Endothelial cell of umbilical vein (primary cell): ENCODE results near the gene KRTAP3-2. TPM values are rescaled to one million over a fixed set of nuclear protein-coding genes. Genes with fewer than 3 reads are reported as not detected.

ENCODE experiments used
- BruUV-seq: library from RNA; stranded (reverse); fragments of 400-500 nt; replicated peaks from 2 replicates; lab custom pipeline; 2021; lab: Mats Ljungman, UMichigan
- CTCF ChIA-PET: fragments of 300-600, 350-600 bp; sonication (Branson Sonifier 250); formaldehyde crosslinking; loops from one replicate; lab custom pipeline; 2021; ENCODE audit warnings: antibody characterized with exemption, inconsistent platforms; lab: Charles Lee
- POLR2A ChIA-PET: fragments of 300-600, 350-600 bp; sonication (Branson Sonifier 250); formaldehyde crosslinking; loops from one replicate; lab custom pipeline; 2021; ENCODE audit warnings: antibody characterized with exemption, inconsistent platforms; lab: Charles Lee
- DNase-seq: peaks from one replicate; pipeline ENCODE4 v3.0.0-alpha.2; 2011; ENCODE audit warnings: low read depth, low spot score
- FAIRE-seq: peaks from 2 replicates; lab custom pipeline; 2011; peaks lifted over from hg19 to GRCh38; lab: Jason Lieb, UNC
- H2AFZ ChIP-seq: 2 replicates; pipeline ENCODE4 v1.6.0; 2012; ENCODE audit warnings: low read depth, low read length, control low read depth, inconsistent platforms
- H3K27ac ChIP-seq: 2 replicates; pipeline ENCODE4 v1.5.1; 2011; ENCODE audit warnings: low read depth, mild to moderate bottlenecking, control low read depth, low read length, moderate library complexity; ENCODE audit not compliant: insufficient read depth
- H3K27me3 ChIP-seq, 2 experiments: 2 replicates each; pipeline versions ENCODE4 v1.6.0 to v1.6.1; 2011; ENCODE audit warnings: low read length in 2 of 2, mixed read lengths in 1 of 2; ENCODE audit not compliant: control insufficient read depth in 2 of 2, insufficient read depth in 2 of 2
- H3K36me3 ChIP-seq, 2 experiments: 2 replicates in 1 of 2; 3 replicates in 1 of 2; pipeline ENCODE4 v1.5.1; 2011; ENCODE audit warnings: low read length in 2 of 2, mild to moderate bottlenecking in 1 of 2, moderate library complexity in 1 of 2; ENCODE audit not compliant: control insufficient read depth in 2 of 2, insufficient read depth in 2 of 2; ENCODE audit errors: extremely low read depth in 1 of 2
- H3K4me1 ChIP-seq: 3 replicates; pipeline ENCODE4 v1.5.1; 2011; ENCODE audit warnings: mild to moderate bottlenecking, low read length; ENCODE audit not compliant: control insufficient read depth, insufficient read depth; ENCODE audit errors: extremely low read depth
- H3K4me2 ChIP-seq: 2 replicates; pipeline ENCODE4 v1.6.1; 2011; ENCODE audit warnings: low read length, control low read depth, mixed read lengths; ENCODE audit not compliant: insufficient read depth
- H3K4me3 ChIP-seq, 3 experiments: fragments of 200-600 bp in 1 of 3; sonication (generic), shearing (Covaris generic) in 1 of 3; replicated peaks in 1 of 3; 2 replicates each; pipeline ENCODE4 v1.5.1; 2011 to 2016; ENCODE audit warnings: control low read depth in 3 of 3, low read length in 3 of 3, mild to moderate bottlenecking in 2 of 3, inconsistent platforms in 1 of 3, low read depth in 1 of 3, moderate library complexity in 1 of 3; ENCODE audit not compliant: insufficient read depth in 1 of 3
- H3K79me2 ChIP-seq: 2 replicates; pipeline ENCODE4 v1.6.0; 2012; ENCODE audit warnings: low read length, inconsistent platforms; ENCODE audit not compliant: control insufficient read depth, insufficient read depth
- H3K9ac ChIP-seq: replicated peaks from 2 replicates; pipeline ENCODE3; 2011; ENCODE audit warnings: low read length, control low read depth; ENCODE audit not compliant: insufficient read depth; ENCODE audit errors: extremely low read depth
- H3K9me1 ChIP-seq: replicated peaks from 3 replicates; pipeline ENCODE4 v1.6.0; 2011; ENCODE audit warnings: mild to moderate bottlenecking, low read length; ENCODE audit not compliant: control insufficient read depth, insufficient read depth; ENCODE audit errors: extremely low read depth
- H3K9me3 ChIP-seq: replicated peaks from 2 replicates; pipeline ENCODE4 v1.5.1; 2012; ENCODE audit warnings: low read length, inconsistent platforms; ENCODE audit not compliant: control insufficient read depth, insufficient read depth
- H4K20me1 ChIP-seq: replicated peaks from 2 replicates; pipeline ENCODE3; 2011; ENCODE audit warnings: mild to moderate bottlenecking, low read length; ENCODE audit not compliant: control insufficient read depth, insufficient read depth; ENCODE audit errors: extremely low read depth
- CTCF ChIP-seq, 2 donors: IDR thresholded peaks; 1 replicate in 1 of 2; 2 replicates in 1 of 2; pipeline ENCODE4 v1.5.1; 2011; ENCODE audit warnings: low read length in 2 of 2, mild to moderate bottlenecking in 2 of 2, moderate library complexity in 2 of 2, control low read depth in 1 of 2, inconsistent platforms in 1 of 2, low read depth in 1 of 2; ENCODE audit not compliant: insufficient read depth in 1 of 2; ENCODE audit errors: extremely low read depth in 1 of 2
- EZH2 ChIP-seq: IDR thresholded peaks from 2 replicates; pipeline ENCODE4 v1.6.1; 2012; ENCODE audit warnings: borderline replicate concordance, low read depth, mild to moderate bottlenecking, moderate library complexity, low read length, inconsistent platforms; ENCODE audit not compliant: severe bottlenecking
- FOS ChIP-seq: IDR thresholded peaks from 2 replicates; pipeline ENCODE4 v1.6.1; 2011; ENCODE audit warnings: mild to moderate bottlenecking, low read length, moderate library complexity, borderline replicate concordance; ENCODE audit not compliant: insufficient read depth
- GATA2 ChIP-seq: IDR thresholded peaks from 2 replicates; pipeline ENCODE4 v1.7.0; 2011; ENCODE audit warnings: low read depth, mild to moderate bottlenecking, moderate library complexity, mixed read lengths, low read length; ENCODE audit not compliant: insufficient read length, insufficient read depth
- JUN ChIP-seq: IDR thresholded peaks from 2 replicates; pipeline ENCODE4 v1.6.1; 2011; ENCODE audit warnings: borderline replicate concordance, low read depth; ENCODE audit not compliant: insufficient read length, insufficient read depth
- MAX ChIP-seq: IDR thresholded peaks from 2 replicates; pipeline ENCODE4 v1.6.1; 2011; ENCODE audit not compliant: insufficient read depth, insufficient read length
- MYC ChIP-seq: IDR thresholded peaks from one replicate; pipeline ENCODE4 v1.6.1; 2011; ENCODE audit warnings: mild to moderate bottlenecking, low read depth, low read length
- POLR2A ChIP-seq: IDR thresholded peaks from 2 replicates; pipeline ENCODE4 v1.6.1; 2012; ENCODE audit warnings: low read depth, mild to moderate bottlenecking, control low read depth, low read length
- POLR2AphosphoS5 ChIP-seq: IDR thresholded peaks from 2 replicates; pipeline ENCODE4 v1.6.1; 2012; ENCODE audit warnings: low read depth, mild to moderate bottlenecking, control low read depth, low read length, moderate library complexity; ENCODE audit not compliant: insufficient read depth
- dilution Hi-C: fragments of 300-500 bp; cut with MboI; formaldehyde crosslinking; loops from one replicate; pipeline ENCODE4 v1.15.0; 2019; ENCODE audit warnings: low sequenced_read_pairs; ENCODE audit not compliant: extremely low pct_ligation_motif_present
- intact Hi-C: fragments of 100-400 bp; cut with micrococcal nuclease; formaldehyde crosslinking; loops from one replicate; pipeline ENCODE4 v1.10.0; 2022
- polyA plus RNA-seq, 4 experiments: library from polyadenylated mRNA; depleted of rRNA in 3 of 4; stranded (reverse) in 3 of 4; unstranded in 1 of 4; fragments of >200 nt; gene quantifications; 2 replicates each; pipeline versions ENCODE4 v1.2.1 to v1.2.3, GENCODE V29; 2011 to 2012; ENCODE audit warnings: missing spikeins in 1 of 4
- total RNA-seq: library from RNA; stranded (reverse); gene quantifications from 2 replicates; pipeline ENCODE4 v1.2.3, GENCODE V29; 2021

KRTAP3-2 gene
- total and polyA plus RNA-seq, 2 donors (not counting 3 experiments of a cell fraction or from before 2014, with no cell fraction given), result not detected

- dilution Hi-C loops (no loop called here), intact Hi-C loops (no loop called here)
- ChIA-PET POLR2A (no interaction called here), CTCF (interaction anchor here (1.0 to 1.2 kb wide), 2 partner anchors 8 to 568 kb away, joined by 3 read pairs; no protein-coding TSS in a partner anchor)
- Histone ChIP-seq H3K79me2 (no peaks in the 10 kb centered on the region), H3K9ac (no peak overlapping the region), H3K36me3 (no peaks in the 10 kb centered on the region), H3K4me2 (no peak overlapping the region), H3K4me3 (no peak overlapping the region), H3K9me1 (no peaks in the 10 kb centered on the region), H3K9me3 (no peaks in the 10 kb centered on the region), H2AFZ (no peak overlapping the region), H4K20me1 (no peaks in the 10 kb centered on the region), H3K27ac (no peak overlapping the region), H3K4me1 (no peaks in the 10 kb centered on the region), H3K27me3 (peaks cover 0 to 8% of the 10 kb centered on the region in 2 experiments)
- TF ChIP-seq POLR2AphosphoS5 (no peak), CTCF (IDR thresholded peaks at IDR 0.05; ENCODE audit: extremely low read depth in 1 of 2, insufficient read depth in 1 of 2, low read depth in 1 of 2, low read length in 2 of 2) (no peak), EZH2 (no peak), FOS (no peak), MAX (no peak), GATA2 (no peak), JUN (no peak), MYC (no peak), POLR2A (no peak)
- no TSS peak for BruUV-seq
- FAIRE-seq (no peak), DNase-seq (no peak)
These were observed 19.6 kb downstream of the KRTAP3-2 start for GRCh38 chr17:40980117-40980516.
